Ectodermal cell (in vitro differentiated cells): ENCODE data around the gene CACHD1.

ENCODE experiments used
- H3K27ac ChIP-seq: 2 replicates; pipeline ENCODE4 v1.7.0; 2013; ENCODE audit warnings: mild to moderate bottlenecking, low read depth, low read length; ENCODE audit not compliant: insufficient read depth, poor library complexity, severe bottlenecking
- H3K27me3 ChIP-seq: 2 replicates; pipeline ENCODE4 v1.7.0; 2013; ENCODE audit warnings: mild to moderate bottlenecking, low read length; ENCODE audit not compliant: insufficient read depth, control insufficient read depth, poor library complexity, severe bottlenecking
- H3K36me3 ChIP-seq: one replicate; pipeline ENCODE4 v1.7.0; 2013; ENCODE audit warnings: low read length; ENCODE audit not compliant: control insufficient read depth, insufficient read depth
- H3K4me1 ChIP-seq: one replicate; pipeline ENCODE4 v1.7.0; 2013; ENCODE audit warnings: low read length; ENCODE audit not compliant: control insufficient read depth, insufficient read depth
- H3K4me3 ChIP-seq: 2 replicates; pipeline ENCODE4 v1.7.0; 2013; ENCODE audit warnings: low read depth, low read length, control low read depth; ENCODE audit not compliant: insufficient read depth
- H3K9me3 ChIP-seq: 2 replicates; pipeline ENCODE4 v1.7.0; 2013; ENCODE audit warnings: mild to moderate bottlenecking, low read length, moderate library complexity; ENCODE audit not compliant: control insufficient read depth
- WGBS, 2 experiments: methylation state at CpG; one replicate each; pipeline ENCODE4 v1.1.7; 2013; ENCODE audit warnings: missing lambda C conversion rate in 2 of 2; 5-methylcytosine and 5-hydroxymethylcytosine counted together

Gene CACHD1

DNA sequence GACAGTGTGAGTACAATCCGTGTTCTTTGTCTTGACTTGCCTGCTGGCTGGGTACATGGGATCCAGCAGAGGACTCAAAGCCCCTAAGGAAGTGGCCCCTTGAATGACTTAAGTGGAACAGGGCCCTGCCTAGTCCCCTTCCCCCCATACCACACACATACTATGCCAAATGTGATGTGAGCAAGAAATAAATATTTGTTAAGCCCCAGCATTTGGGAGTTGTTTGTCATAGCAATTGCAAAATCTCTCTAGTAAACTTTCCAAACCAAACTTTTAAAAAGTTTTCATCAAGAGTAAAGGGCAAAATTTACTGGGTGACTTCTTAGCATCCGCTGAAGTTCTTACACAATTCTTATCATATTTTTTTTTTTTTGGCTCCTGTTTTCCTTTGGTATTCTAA is 32.5 kb upstream of the CACHD1 start:
- Histone ChIP-seq H3K36me3 (no peaks in the 10 kb centered on the region), H3K27me3 (no peaks in the 10 kb centered on the region), H3K4me1 (no peaks in the 10 kb centered on the region), H3K9me3 (no peaks in the 10 kb centered on the region), H3K4me3 (no peak overlapping the region), H3K27ac (no peak overlapping the region)
- 98 to 99% methylated on average over 2 of the region's 2 CpGs for WGBS, 2 experiments

- Histone ChIP-seq H3K9me3 (no peaks in the 10 kb centered on the region), H3K4me1 (no peaks in the 10 kb centered on the region), H3K27ac (no peak overlapping the region), H3K4me3 (no peak overlapping the region), H3K27me3 (no peaks in the 10 kb centered on the region), H3K36me3 (no peaks in the 10 kb centered on the region)
- 90% methylated on average over 7 of the region's 7 CpGs for WGBS, 2 experiments
These were observed 29.6 kb upstream of the CACHD1 start for GRCh38 chr1:64440183-64440826.

DNA sequence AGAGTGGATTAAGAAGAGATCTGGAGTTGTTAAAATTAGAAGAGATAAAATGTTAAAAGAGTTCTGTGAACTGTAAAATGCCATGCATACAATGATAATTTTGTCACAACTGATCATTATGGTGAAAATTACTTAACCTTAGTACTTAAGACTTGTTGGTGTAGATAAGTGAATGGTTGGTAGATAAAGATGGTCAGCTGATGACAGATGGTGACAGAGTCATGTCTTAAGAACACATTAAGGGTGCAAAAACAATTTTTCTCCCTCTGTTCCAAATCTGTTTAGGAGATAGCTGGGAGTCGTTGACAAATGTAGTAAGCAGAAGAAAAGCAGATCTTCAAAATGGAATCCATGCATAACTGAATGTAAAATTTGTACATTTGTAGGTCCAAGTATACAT is 18.5 kb upstream of the CACHD1 start:
- WGBS, 2 experiments = 100% methylated on average over 1 of the region's 1 CpG
- Histone ChIP-seq H3K4me3 (no peak overlapping the region), H3K4me1 (peaks cover 4% of the 10 kb centered on the region), H3K27ac (no peak overlapping the region), H3K36me3 (no peaks in the 10 kb centered on the region), H3K9me3 (no peaks in the 10 kb centered on the region), H3K27me3 (no peaks in the 10 kb centered on the region)

- 87 to 93% methylated on average over 2 to 3 of the region's 3 CpGs for WGBS, 2 experiments
- H3K4me3 ChIP-seq = no peak overlapping the region
- H3K27me3 ChIP-seq = no peaks in the 10 kb centered on the region
- H3K36me3 ChIP-seq = no peaks in the 10 kb centered on the region
- no peaks in the 10 kb centered on the region for H3K9me3 ChIP-seq
- H3K4me1 ChIP-seq = no peaks in the 10 kb centered on the region
- H3K27ac ChIP-seq = no peak overlapping the region
These were observed 16.2 kb upstream of the CACHD1 start for GRCh38 chr1:64453688-64454087.

DNA sequence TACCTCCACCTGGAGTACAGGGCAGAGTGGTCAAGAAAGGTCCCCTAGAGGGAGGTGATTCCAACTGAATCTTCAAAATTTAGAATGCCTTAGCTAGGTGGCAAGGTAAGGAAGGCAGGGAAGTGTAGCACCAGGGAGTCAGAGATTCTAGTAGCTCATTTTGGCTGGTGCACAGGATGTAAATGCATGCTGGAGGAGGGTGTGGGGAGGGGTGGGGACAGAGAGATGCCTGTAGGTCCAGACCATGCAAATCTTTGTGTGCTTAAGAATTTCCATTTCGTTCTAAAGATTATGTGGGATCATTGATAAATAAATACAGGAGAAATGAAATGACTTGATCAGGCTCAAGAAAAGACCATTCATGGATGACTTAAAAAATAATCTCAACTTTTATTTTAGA is 11.0 kb upstream of the CACHD1 start:
- no peaks in the 10 kb centered on the region for H3K4me1 ChIP-seq
- H3K36me3 ChIP-seq = no peaks in the 10 kb centered on the region
- no peak overlapping the region for H3K4me3 ChIP-seq
- H3K27ac ChIP-seq = no peak overlapping the region
- no peaks in the 10 kb centered on the region for H3K9me3 ChIP-seq
- H3K27me3 ChIP-seq = no peaks in the 10 kb centered on the region
- WGBS, 2 experiments = 92 to 93% methylated on average over 1 of the region's 1 CpG

DNA sequence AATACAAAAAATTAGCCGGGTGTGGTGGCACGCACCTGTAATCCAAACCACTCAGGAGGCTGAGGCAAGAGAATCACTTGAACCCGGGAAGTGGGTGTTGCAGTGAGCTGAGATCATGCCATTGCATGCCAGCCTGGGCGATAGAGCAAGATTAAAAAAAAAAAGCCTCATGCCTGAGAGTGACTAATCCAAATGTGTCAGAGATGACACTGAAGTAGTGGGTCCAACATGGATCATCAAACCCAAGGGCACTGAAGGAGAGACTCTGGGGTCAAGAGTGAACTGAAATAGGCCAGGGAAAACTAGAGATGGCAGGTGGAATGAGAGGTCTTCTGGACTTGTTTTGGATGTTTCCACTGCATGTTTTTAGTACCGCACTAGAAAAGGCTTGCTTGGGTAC is 10.2 kb upstream of the CACHD1 start:
- Histone ChIP-seq H3K4me1 (no peaks in the 10 kb centered on the region), H3K9me3 (no peaks in the 10 kb centered on the region), H3K36me3 (no peaks in the 10 kb centered on the region), H3K4me3 (no peak overlapping the region), H3K27me3 (no peaks in the 10 kb centered on the region), H3K27ac (no peak overlapping the region)
- 92 to 95% methylated on average over 5 of the region's 5 CpGs for whole genome bisulfite sequencing, 2 experiments

DNA sequence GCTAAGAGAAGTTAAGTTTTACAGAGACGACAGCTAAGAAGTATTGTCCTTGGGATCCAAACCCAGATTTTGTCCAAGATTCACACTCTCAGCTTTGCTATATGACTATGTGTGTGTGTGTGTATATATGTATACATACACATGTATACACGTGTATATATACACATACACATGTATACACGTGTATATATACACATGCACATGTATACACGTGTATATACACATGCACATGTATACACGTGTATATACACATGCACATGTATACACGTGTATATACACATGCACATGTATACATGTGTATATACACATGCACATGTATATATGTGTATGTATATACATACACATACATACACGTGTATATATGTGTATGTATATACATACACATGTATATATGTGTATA is 3.9 kb upstream of the CACHD1 start:
- peaks cover 10% of the 10 kb centered on the region for H3K27me3 ChIP-seq
- no peak overlapping the region for H3K4me3 ChIP-seq
- H3K4me1 ChIP-seq = peaks cover 6% of the 10 kb centered on the region
- H3K9me3 ChIP-seq = no peaks in the 10 kb centered on the region
- H3K27ac ChIP-seq = no peak overlapping the region
- no peaks in the 10 kb centered on the region for H3K36me3 ChIP-seq
- whole genome bisulfite sequencing, 2 experiments = 93 to 95% methylated on average over 5 of the region's 7 CpGs

- Histone ChIP-seq H3K4me1 (peaks cover 13% of the 10 kb centered on the region), H3K36me3 (no peaks in the 10 kb centered on the region), H3K4me3 (peak overlapping the region; percentile 91), H3K27ac (peak overlapping the region; percentile 17), H3K9me3 (no peaks in the 10 kb centered on the region), H3K27me3 (peaks cover 10% of the 10 kb centered on the region)
- 18 to 19% methylated on average over 28 of the region's 28 CpGs for WGBS, 2 experiments
These were observed 583 bp upstream of the CACHD1 start for GRCh38 chr1:64469116-64469976.

GRCh38 chr1:64470665-64471217 is 812 bp downstream of the CACHD1 start:
- Histone ChIP-seq H3K36me3 (no peaks in the 10 kb centered on the region), H3K9me3 (no peaks in the 10 kb centered on the region), H3K4me3 (peak overlapping the region; percentile 91), H3K4me1 (peaks cover 23% of the 10 kb centered on the region), H3K27ac (peak overlapping the region; percentile 58), H3K27me3 (peaks cover 10% of the 10 kb centered on the region)
- 0% methylated on average over 43 of the region's 43 CpGs for WGBS, 2 experiments
